Transverse colon (tissue), 4 donors: ENCODE results near the gene ENOX1.

Experiments
- POLR2A ChIP-seq: fragments of 450-650 bp; IDR thresholded peaks from one replicate; pipeline ENCODE4 v1.6.1; 2016; ENCODE audit warnings: antibody characterized with exemption, mild to moderate bottlenecking, moderate library complexity
- POLR2AphosphoS5 ChIP-seq, 3 donors: sonication (generic); formaldehyde crosslinking; IDR thresholded peaks; one replicate each; pipeline ENCODE4 v1.6.1; 2016; ENCODE audit warnings: antibody characterized with exemption in 3 of 3
- TF ChIP-seq, protein P1 (sequence below), 5 experiments: fragments of 200-600 bp in 3 of 5; fragments of 450-650 bp in 2 of 5; sonication (generic) in 3 of 5; IDR thresholded peaks; 1 replicate in 2 of 5; 2 replicates in 3 of 5; pipeline ENCODE4 v1.5.1; 2016 to 2017; ENCODE audit warnings: antibody characterized with exemption in 5 of 5, inconsistent platforms in 3 of 5, mild to moderate bottlenecking in 2 of 5, moderate library complexity in 1 of 5

- TF ChIP-seq POLR2AphosphoS5 (IDR thresholded peaks at IDR 0.05) = peak in 2 of 3 donors; percentile 32 to 37
- TF ChIP-seq, protein P1, sequence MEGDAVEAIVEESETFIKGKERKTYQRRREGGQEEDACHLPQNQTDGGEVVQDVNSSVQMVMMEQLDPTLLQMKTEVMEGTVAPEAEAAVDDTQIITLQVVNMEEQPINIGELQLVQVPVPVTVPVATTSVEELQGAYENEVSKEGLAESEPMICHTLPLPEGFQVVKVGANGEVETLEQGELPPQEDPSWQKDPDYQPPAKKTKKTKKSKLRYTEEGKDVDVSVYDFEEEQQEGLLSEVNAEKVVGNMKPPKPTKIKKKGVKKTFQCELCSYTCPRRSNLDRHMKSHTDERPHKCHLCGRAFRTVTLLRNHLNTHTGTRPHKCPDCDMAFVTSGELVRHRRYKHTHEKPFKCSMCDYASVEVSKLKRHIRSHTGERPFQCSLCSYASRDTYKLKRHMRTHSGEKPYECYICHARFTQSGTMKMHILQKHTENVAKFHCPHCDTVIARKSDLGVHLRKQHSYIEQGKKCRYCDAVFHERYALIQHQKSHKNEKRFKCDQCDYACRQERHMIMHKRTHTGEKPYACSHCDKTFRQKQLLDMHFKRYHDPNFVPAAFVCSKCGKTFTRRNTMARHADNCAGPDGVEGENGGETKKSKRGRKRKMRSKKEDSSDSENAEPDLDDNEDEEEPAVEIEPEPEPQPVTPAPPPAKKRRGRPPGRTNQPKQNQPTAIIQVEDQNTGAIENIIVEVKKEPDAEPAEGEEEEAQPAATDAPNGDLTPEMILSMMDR (IDR thresholded peaks at IDR 0.05) = no peak
- TF ChIP-seq POLR2A = no peak
Measured at GRCh38 chr13:43698758-43699157, 88.0 kb downstream of the ENOX1 start.
